ENCODE data around the gene SEC31A. TPM values are rescaled to one million over a fixed set of nuclear protein-coding genes. Genes with fewer than 3 reads are reported as not detected.
A peak's percentile ranks its signal among the peaks of the same experiment; 100 is the strongest.
"Not testable (repeated sequence)": the region's sequence is repeated elsewhere in the genome, so short reads cannot be mapped to it uniquely, and the experiment has no call there.

Gene SEC31A
- total and polyA plus RNA-seq, 5 donors, result 87.3 to 156 (median 126) TPM

DNA sequence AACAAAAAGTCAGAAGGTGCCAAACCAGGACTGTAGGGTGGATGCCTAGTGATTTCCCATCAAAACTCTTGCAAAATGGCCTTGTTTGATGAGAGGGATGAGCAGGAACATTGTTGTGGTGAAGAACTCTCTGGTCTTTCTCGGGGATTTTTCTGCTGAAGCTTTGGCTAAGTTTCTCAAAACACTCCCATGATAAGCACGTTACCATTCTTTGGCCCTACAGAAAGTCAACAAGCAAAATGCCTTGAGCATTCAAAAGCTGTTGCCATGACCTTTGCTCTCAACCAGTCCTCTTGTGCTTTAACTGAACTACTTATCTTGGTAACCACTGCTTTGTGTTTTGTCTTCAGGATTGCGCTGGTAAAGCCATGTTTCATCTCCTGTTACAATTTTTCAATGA lies 3.0 kb upstream of the SEC31A start:
- WGBS, result 82% methylated on average over 3 of the region's 3 CpGs
- intact Hi-C loops (cut with DNase I), result loop anchor here in 2 of 4 donors (10.0 kb wide), 2 partner anchors 121 to 529 kb away; partner anchors contain the start of gene LIN54 (in 1 of the 2)
- no peak overlapping the region for H3K27ac ChIP-seq (ENCODE audit: low read length)

GRCh38 chr4:82892467-82892802 lies 1.5 kb upstream of the SEC31A start:
- Histone ChIP-seq H3K27ac (ENCODE audit: low read length) (no peak overlapping the region), H3K9me3 (ENCODE audit: control insufficient read depth, low read length) (no peaks in the 10 kb centered on the region), H3K27me3 (ENCODE audit: control insufficient read depth, insufficient read depth) (no peaks in the 10 kb centered on the region), H3K4me1 (ENCODE audit: control insufficient read depth, insufficient read depth, low read length) (no peaks in the 10 kb centered on the region), H3K4me3 (ENCODE audit: low read length) (no peak overlapping the region)
- WGBS, result 61% methylated on average over 1 of the region's 1 CpG
- ATAC-seq (no peak), DNase-seq (no peak)
- intact Hi-C loops (cut with DNase I), result loop anchor here in 2 of 4 donors (10.0 kb wide), 2 partner anchors 122 to 528 kb away; partner anchors contain the start of gene LIN54 (in 1 of the 2)

More for the DNA sequence above, 3.0 kb upstream of the SEC31A start:
- no peaks in the 10 kb centered on the region for H3K4me1 ChIP-seq (ENCODE audit: control insufficient read depth, insufficient read depth, low read length)
- DNase-seq (no peak), ATAC-seq (no peak)
- no peaks in the 10 kb centered on the region for H3K27me3 ChIP-seq (ENCODE audit: control insufficient read depth, insufficient read depth)
- H3K9me3 ChIP-seq (ENCODE audit: control insufficient read depth, low read length), result no peaks in the 10 kb centered on the region
- H3K4me3 ChIP-seq (ENCODE audit: low read length), result no peak overlapping the region

DNA sequence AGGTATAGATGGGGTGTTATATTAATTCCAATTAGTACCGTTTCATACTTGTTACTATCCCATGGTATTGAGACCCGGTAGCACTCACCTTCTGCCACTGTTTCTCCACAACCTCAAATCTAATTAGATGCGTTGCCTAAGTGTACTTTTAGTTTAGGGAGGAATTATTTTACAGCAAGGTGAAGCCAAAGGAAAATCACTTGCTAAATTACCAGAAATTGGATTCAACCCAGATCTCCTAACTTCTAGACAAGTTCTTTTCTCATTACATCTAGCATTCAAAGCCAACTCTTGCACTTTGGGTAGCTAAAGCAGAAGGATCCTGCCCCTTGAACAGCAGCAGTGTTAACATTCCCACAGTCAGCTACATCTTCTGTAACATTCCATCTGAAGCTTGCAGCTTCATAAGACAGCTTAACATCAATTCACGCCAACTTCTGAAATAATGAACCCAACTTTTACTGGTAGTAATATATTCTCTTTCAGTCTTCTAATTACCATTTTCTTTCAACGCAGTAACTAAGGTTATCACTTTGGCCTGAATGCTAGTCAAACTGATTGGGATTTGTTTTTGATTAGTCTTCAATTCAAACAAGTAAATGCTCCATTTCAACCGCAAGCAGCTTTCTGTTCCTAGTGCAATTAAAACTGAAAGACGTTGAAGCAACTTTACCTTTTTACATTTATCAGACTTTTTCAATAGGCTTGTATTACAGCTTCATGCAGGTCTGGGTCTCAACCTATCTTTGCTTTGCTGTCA lies 934 bp upstream of the SEC31A start:
- DNase-seq (no peak), ATAC-seq (peak in 1 of 2 donors; percentile 1)
- peak overlapping the region; percentile 74 for H3K4me3 ChIP-seq (ENCODE audit: low read length)
- H3K27me3 ChIP-seq (ENCODE audit: control insufficient read depth, insufficient read depth), result no peaks in the 10 kb centered on the region
- intact Hi-C loops (cut with DNase I), result loop anchor here in 2 of 4 donors (10.0 kb wide), 2 partner anchors 123 to 527 kb away; partner anchors contain the start of gene LIN54 (in 1 of the 2)
- no peaks in the 10 kb centered on the region for H3K9me3 ChIP-seq (ENCODE audit: control insufficient read depth, low read length)
- peak overlapping the region; percentile 96 for H3K27ac ChIP-seq (ENCODE audit: low read length)
- no peaks in the 10 kb centered on the region for H3K4me1 ChIP-seq (ENCODE audit: control insufficient read depth, insufficient read depth, low read length)
- 20% methylated on average over 7 of the region's 7 CpGs for WGBS

DNA sequence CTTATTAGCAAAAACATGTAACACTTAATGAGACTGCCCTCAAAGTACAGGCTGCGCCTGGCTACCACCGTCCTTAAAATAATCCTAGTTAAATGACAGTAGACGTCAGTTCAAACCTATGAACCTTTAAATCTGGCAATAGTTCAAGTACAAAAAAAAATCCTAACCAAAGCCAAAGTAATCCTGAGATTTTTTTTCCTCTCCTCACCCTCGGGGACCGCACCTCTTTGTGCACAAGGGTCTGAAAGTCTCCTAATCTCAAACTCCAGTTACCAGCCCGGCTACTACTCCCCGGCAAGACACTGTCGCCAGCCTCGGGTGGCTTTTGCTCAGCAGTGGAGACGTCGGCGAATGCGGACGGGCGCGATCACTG lies 439 bp downstream of the SEC31A start:
- no peak for DNase-seq
- under 1% methylated on average over 16 of the region's 16 CpGs for WGBS
- Histone ChIP-seq H3K4me3 (ENCODE audit: low read length) (peak overlapping the region; percentile 74), H3K9me3 (ENCODE audit: control insufficient read depth, low read length) (no peaks in the 10 kb centered on the region), H3K27ac (ENCODE audit: low read length) (peak overlapping the region; percentile 85), H3K4me1 (ENCODE audit: control insufficient read depth, insufficient read depth, low read length) (no peaks in the 10 kb centered on the region), H3K27me3 (ENCODE audit: control insufficient read depth, insufficient read depth) (no peaks in the 10 kb centered on the region)
- intact Hi-C loops (cut with DNase I), result loop anchor here in 2 of 4 donors (10.0 kb wide), 2 partner anchors 124 to 526 kb away; partner anchors contain the start of gene LIN54 (in 1 of the 2)
- ATAC-seq, result peak; percentile 2 to 25

DNA sequence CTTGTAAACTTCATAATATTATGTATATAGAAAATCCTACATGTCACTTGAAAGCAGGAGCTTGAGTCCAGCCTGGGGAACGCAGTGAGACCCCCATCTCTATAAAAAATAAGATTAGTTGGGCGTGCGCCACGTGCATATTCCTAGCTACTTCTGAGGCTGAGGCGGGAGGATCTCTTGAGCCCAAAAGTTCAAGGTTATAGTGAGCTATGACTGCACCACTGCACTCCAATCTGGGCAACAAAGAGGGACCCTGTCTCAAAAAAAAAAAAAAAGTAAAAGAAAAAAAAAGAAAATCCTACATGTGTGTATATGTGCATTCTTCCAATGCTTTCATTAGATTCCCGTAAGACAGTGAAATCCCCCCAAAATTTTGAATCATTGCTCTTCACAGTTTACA lies 1.7 kb downstream of the SEC31A start:
- H3K4me3 ChIP-seq (ENCODE audit: low read length), result no peak overlapping the region
- no peak overlapping the region for H3K27ac ChIP-seq (ENCODE audit: low read length)
- intact Hi-C loops (cut with DNase I), result no loop called here
- DNase-seq (peak in 1 of 3 donors; percentile 17), ATAC-seq (no peak)
- H3K27me3 ChIP-seq (ENCODE audit: control insufficient read depth, insufficient read depth), result no peaks in the 10 kb centered on the region
- no peaks in the 10 kb centered on the region for H3K9me3 ChIP-seq (ENCODE audit: control insufficient read depth, low read length)
- no peaks in the 10 kb centered on the region for H3K4me1 ChIP-seq (ENCODE audit: control insufficient read depth, insufficient read depth, low read length)
- WGBS, result 66% methylated on average over 6 of the region's 6 CpGs

DNA sequence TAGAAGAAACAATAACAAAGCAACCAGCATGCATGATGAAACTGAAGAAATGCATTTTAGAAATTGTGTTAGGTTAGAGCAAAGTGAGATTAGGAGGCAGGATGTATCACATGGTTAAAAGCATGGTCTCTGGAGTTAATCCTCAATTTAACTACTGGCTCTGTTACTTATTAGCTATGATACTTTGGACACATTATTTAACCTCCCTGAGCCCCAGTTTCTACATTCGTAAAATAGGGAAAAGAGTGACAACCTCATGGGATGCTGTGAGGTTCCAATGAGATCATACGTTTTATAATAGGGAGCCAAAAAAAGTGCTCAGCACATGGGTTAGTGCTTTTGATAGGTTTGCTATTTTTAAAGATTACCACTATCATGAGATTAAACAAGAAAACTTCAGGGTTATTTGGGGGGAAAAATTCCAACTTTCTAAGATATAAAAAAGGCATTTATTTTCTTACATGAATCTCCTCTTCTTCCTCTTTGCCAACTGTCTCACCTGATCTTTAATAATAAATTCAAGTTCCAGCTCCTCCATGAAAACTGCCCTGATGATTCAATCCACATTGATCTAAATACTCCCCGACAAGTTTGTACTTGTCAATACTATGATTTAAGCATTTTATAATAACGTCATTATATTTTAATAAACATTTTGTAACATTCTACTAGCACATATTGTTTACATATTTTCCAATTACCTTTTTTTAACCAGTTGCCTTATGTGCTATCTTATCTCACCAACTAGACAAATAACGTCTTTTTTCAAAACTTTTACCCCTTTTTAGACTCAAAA lies 4.6 kb downstream of the SEC31A start:
- no peak overlapping the region for H3K4me3 ChIP-seq (ENCODE audit: low read length)
- peaks cover 1% of the 10 kb centered on the region for H3K4me1 ChIP-seq (ENCODE audit: control insufficient read depth, insufficient read depth, low read length)
- H3K27ac ChIP-seq (ENCODE audit: low read length), result no peak overlapping the region
- intact Hi-C loops (cut with DNase I), result no loop called here
- ATAC-seq (no peak), DNase-seq (no peak)
- no peaks in the 10 kb centered on the region for H3K27me3 ChIP-seq (ENCODE audit: control insufficient read depth, insufficient read depth)
- no peaks in the 10 kb centered on the region for H3K9me3 ChIP-seq (ENCODE audit: control insufficient read depth, low read length)
- WGBS, result 32% methylated on average over 5 of the region's 5 CpGs

DNA sequence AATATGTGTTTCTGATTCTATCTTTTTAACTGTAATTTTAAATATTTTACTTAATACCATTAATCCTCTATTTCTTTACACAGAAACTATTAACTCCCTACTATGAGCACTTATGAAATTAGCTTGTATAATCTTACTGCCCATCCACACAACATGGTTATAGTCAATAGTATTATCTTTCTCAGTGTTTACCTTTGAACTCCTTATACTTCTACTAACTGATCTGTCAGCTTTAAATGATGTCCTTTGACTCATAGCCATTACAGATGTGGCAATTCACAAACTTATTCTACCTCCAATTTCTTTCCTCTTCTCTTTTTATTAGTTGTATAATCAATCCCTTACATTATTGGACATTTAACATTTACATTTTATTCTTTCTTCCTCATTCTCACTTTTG lies 5.5 kb downstream of the SEC31A start:
- intact Hi-C loops (cut with DNase I), result no loop called here
- ATAC-seq, result no peak
- no peak for DNase-seq
- H3K9me3 ChIP-seq (ENCODE audit: control insufficient read depth, low read length), result no peaks in the 10 kb centered on the region
- H3K27ac ChIP-seq (ENCODE audit: low read length), result no peak overlapping the region
- no peaks in the 10 kb centered on the region for H3K27me3 ChIP-seq (ENCODE audit: control insufficient read depth, insufficient read depth)
- peaks cover 1% of the 10 kb centered on the region for H3K4me1 ChIP-seq (ENCODE audit: control insufficient read depth, insufficient read depth, low read length)
- no peak overlapping the region for H3K4me3 ChIP-seq (ENCODE audit: low read length)

DNA sequence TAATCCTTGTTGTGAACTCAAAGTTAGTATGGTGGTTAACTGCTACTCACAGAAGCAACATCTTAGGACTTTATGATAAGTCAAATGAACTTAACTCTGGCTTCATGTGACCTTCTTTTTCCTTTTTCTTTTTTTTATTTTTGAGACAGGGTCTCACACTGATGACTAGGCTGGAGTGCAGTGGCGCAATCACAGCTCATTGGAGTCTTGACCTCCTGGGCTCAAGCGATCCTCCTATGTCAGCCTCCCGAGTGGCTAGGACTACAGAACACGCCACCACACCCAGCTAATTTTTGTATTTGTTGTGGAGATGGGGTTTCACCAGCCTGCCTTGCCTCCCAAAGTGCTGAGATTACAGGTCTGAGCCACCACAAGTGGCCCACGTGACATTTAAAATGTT lies 22.4 kb downstream of the SEC31A start:
- H3K27ac ChIP-seq (ENCODE audit: low read length), result no peak overlapping the region
- no peak overlapping the region for H3K4me3 ChIP-seq (ENCODE audit: low read length)
- intact Hi-C loops (cut with DNase I), result no loop called here
- no peaks in the 10 kb centered on the region for H3K4me1 ChIP-seq (ENCODE audit: control insufficient read depth, insufficient read depth, low read length)
- no peaks in the 10 kb centered on the region for H3K27me3 ChIP-seq (ENCODE audit: control insufficient read depth, insufficient read depth)
- ATAC-seq, result no peak
- H3K9me3 ChIP-seq (ENCODE audit: control insufficient read depth, low read length), result no peaks in the 10 kb centered on the region
- 97% methylated on average over 5 of the region's 5 CpGs for WGBS
- no peak for DNase-seq

GRCh38 chr4:82866706-82867385 lies 24.1 kb downstream of the SEC31A start:
- Histone ChIP-seq H3K4me1 (ENCODE audit: control insufficient read depth, insufficient read depth, low read length) (no peaks in the 10 kb centered on the region), H3K27ac (ENCODE audit: low read length) (no peak overlapping the region), H3K4me3 (ENCODE audit: low read length) (no peak overlapping the region), H3K27me3 (ENCODE audit: control insufficient read depth, insufficient read depth) (no peaks in the 10 kb centered on the region), H3K9me3 (ENCODE audit: control insufficient read depth, low read length) (no peaks in the 10 kb centered on the region)
- intact Hi-C loops (cut with DNase I), result no loop called here
- WGBS, result 71% methylated on average over 8 of the region's 8 CpGs
- ATAC-seq (no peak), DNase-seq (no peak)

GRCh38 chr4:82866033-82866432 lies 24.9 kb downstream of the SEC31A start:
- H3K4me3 ChIP-seq (ENCODE audit: low read length); H3K4me1 ChIP-seq (ENCODE audit: control insufficient read depth, insufficient read depth, low read length); H3K9me3 ChIP-seq (ENCODE audit: control insufficient read depth, low read length); H3K27ac ChIP-seq (ENCODE audit: low read length); DNase-seq; intact Hi-C loops (cut with DNase I); ATAC-seq; H3K27me3 ChIP-seq (ENCODE audit: control insufficient read depth, insufficient read depth): not testable (repeated sequence)
- 81% methylated on average over 6 of the region's 6 CpGs for WGBS

GRCh38 chr4:82865592-82865991 lies 25.4 kb downstream of the SEC31A start:
- Histone ChIP-seq H3K4me3 (ENCODE audit: low read length) (no peak overlapping the region), H3K9me3 (ENCODE audit: control insufficient read depth, low read length) (no peaks in the 10 kb centered on the region), H3K4me1 (ENCODE audit: control insufficient read depth, insufficient read depth, low read length) (no peaks in the 10 kb centered on the region), H3K27ac (ENCODE audit: low read length) (no peak overlapping the region), H3K27me3 (ENCODE audit: control insufficient read depth, insufficient read depth) (no peaks in the 10 kb centered on the region)
- intact Hi-C loops (cut with DNase I), result no loop called here
- DNase-seq, result no peak
- WGBS, result 29% methylated on average over 1 of the region's 1 CpG
- peak; percentile 52 to 80 for ATAC-seq

All from right cardiac atrium (tissue), 5 donors.